Hepatocyte (in vitro differentiated cells): ENCODE measurements around the gene CXCL11.

ENCODE experiments used
- CTCF ChIP-seq: fragments of 200-600 bp; sonication (generic); IDR thresholded peaks from 2 replicates; pipeline ENCODE4 v1.5.1; 2016; ENCODE audit warnings: antibody characterized with exemption, mild to moderate bottlenecking; ENCODE audit not compliant: poor library complexity
- EZH2phosphoT487 ChIP-seq: fragments of 200-600 bp; sonication (generic); IDR thresholded peaks from one replicate; pipeline ENCODE4 v1.6.1; 2018; ENCODE audit warnings: antibody characterized with exemption, mild to moderate bottlenecking, low read depth, moderate library complexity; ENCODE audit not compliant: unreplicated experiment, severe bottlenecking

DNA sequence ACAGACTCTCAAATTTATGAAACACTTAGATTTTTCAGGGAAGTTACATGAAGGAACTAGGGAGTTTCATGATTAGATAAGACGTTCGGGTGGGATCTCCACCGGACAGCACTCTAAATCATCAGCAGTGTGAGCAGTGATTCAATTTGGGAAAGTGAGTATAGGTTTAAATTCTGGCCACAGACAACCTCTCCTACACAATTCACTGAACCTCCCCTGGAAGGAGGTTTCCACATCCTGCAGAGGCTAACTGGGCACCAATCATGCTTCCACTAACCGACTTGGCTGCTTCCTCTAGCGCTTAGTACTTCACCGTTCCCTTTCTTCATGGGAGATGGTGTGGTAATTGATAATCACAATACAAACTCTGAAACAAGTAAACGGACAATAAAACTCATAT is 34.2 kb downstream of the CXCL11 start:
- TF ChIP-seq CTCF: no peak
- TF ChIP-seq EZH2phosphoT487: no peak
